Retinal pigment epithelial cell (primary cell): ENCODE results near the gene EID1.

Experiments used
- DNase-seq: peaks from one replicate; pipeline ENCODE4 v3.0.0-alpha.2; 2010; ENCODE audit warnings: low read depth
- H3K4me3 ChIP-seq: 2 replicates; pipeline ENCODE4 v1.5.1; 2011; ENCODE audit warnings: mild to moderate bottlenecking, low read length, control low read depth, moderate library complexity
- CTCF ChIP-seq: conservative IDR thresholded peaks from 2 replicates; pipeline ENCODE4 v1.5.1; 2011; ENCODE audit warnings: low read depth, low read length, control low read depth, inconsistent platforms

EID1 gene

DNA sequence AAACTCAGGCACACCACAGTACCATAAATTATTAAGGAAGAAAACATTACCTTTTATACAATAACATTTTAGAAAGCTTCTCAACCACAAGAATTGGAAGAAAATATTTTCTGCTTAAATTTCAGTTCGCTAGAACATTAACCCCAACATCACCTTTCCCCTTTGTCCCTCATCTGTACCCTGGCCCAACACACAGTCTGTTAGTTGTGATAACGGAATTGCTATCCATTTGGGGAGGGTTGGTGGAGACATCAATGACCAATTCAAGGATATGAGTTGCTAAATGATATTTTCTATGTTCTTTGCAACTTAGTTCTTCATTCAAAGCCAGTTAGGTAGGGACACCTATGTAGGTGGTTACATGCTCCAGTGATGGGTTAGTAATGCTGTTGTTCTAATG, 5.8 kb downstream of the EID1 start:
- no peak for DNase-seq
- H3K4me3 ChIP-seq: no peak overlapping the region
- TF ChIP-seq CTCF: no peak

DNA sequence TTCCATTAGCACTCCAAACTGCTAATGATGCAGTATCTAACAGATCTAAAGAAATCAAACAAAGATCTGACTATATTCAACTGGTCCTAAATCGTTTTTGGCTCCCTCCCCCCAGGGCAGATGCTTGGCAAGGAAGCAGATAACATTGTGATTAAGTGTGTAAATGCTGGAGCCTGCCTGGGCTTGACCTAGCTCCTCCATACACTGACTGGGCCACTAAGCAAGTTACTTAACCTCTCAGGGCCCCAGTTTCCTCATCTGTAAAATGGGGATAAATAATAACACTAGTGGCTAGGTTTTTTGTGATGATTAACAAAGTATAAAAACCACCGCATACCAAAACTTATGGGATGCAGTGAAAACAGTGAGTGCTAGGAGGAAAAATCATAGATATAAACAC, 9.2 kb downstream of the EID1 start:
- no peak for TF ChIP-seq CTCF
- no peak for DNase-seq
- H3K4me3 ChIP-seq: no peak overlapping the region

DNA sequence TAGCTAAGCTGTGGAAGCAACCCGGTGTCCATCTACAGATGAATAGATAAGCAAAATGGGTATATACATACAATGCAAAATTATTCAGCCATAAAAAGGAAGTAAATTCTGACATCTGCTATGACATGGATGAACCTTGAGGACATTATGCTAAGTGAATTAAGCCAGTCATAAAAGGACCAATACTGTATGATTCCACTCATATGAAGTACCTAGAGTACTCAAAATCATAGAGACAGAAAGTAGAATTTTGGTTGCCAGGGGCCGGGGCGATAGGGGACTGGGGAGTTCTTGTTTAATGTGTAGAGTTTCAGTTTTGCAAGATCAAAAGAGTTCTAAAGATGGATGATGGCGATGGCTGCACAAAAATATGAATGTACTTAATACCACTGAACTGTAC, 10.3 kb downstream of the EID1 start:
- no peak for TF ChIP-seq CTCF
- no peak overlapping the region for H3K4me3 ChIP-seq
- DNase-seq: no peak

GRCh38 chr15:48888836-48889235, 10.9 kb downstream of the EID1 start:
- no peak for TF ChIP-seq CTCF
- DNase-seq: no peak

DNA sequence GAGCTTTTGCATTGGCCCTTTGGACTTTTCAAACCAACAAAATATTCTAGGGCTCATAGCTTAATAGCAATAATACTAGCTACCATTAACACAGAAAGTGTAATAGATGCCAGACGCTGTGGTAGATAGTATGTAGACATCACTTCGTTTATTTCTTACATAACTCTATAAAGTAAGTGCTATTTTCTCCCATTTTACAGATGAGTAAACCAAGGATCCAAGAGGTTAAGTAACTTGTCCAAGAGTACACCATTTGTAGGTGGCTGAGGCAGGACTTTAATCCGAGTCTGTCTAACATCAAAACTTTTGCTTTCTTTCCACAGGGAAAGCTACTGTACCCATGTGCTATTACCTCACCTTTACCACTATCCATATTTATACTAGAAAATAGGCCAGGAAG, 12.0 kb downstream of the EID1 start:
- DNase-seq: no peak

More at GRCh38 chr15:48888836-48889235, 10.9 kb downstream of the EID1 start:
- no peak overlapping the region for H3K4me3 ChIP-seq

DNA sequence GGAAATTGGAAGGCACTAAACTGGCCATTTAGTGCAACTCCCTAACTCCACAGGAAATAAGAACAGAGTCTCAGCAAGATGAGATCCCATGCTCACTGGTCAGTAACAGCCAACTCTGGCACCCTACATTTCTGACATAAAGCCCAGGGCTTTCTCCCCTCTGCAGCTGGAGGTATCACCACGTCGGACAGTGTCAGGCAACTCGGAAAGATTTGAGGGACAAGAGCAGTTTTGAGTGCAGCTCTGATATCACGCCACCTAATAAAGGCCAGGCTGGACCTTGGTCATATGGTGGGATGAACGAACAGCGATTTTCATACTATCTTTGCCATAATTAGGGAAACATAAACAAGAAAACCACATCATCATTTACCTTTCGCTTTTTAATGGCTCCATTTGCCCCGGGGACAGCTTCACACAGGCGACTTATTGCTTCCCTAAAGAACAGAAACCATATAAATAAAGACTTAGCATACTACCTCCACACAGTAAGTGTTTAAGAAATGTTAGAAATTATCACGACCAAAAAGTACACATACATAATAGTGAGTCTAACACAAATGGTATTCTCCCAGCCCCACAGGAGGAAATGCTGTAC, 12.5 kb downstream of the EID1 start:
- H3K4me3 ChIP-seq: no peak overlapping the region
- no peak for TF ChIP-seq CTCF
- DNase-seq: no peak

More for the DNA sequence above, 12.0 kb downstream of the EID1 start:
- H3K4me3 ChIP-seq: no peak overlapping the region
- no peak for TF ChIP-seq CTCF

GRCh38 chr15:48891232-48891765, 13.4 kb downstream of the EID1 start:
- no peak for TF ChIP-seq CTCF
- no peak for DNase-seq
- H3K4me3 ChIP-seq: no peak overlapping the region
